Measurements from ENCODE around the gene CLIC5. TPM values are rescaled to one million over a fixed set of nuclear protein-coding genes. Genes with fewer than 3 reads are reported as not detected.

Gene CLIC5
- total and polyA plus RNA-seq, 2 of the 8 experiments (the other 6 are each of a cell fraction or from before 2014, with no cell fraction given) = 0.12 to 0.15 TPM

GRCh38 chr6:46057792-46058191 lies 42.1 kb upstream of the CLIC5 start:
- Histone ChIP-seq H3K36me3 (ENCODE audit: control insufficient read depth in 2 of 4, insufficient read depth in 4 of 4, low read length in 3 of 4) (no peaks in the 10 kb centered on the region), H2BK12ac (ENCODE audit: low read depth, low read length) (no peak overlapping the region), H4K91ac (replicated peaks; ENCODE audit: insufficient read length, low read length) (no peak overlapping the region), H4K8ac (ENCODE audit: extremely low read depth, insufficient read depth, low read length) (no peak overlapping the region), H2AK5ac (ENCODE audit: low read depth, low read length) (no peak overlapping the region), H3K27ac (ENCODE audit: low read depth, low read length) (no peak overlapping the region), H2BK20ac (ENCODE audit: low read length) (no peak overlapping the region), H3K14ac (ENCODE audit: insufficient read length) (no peak overlapping the region), H2BK120ac (replicated peaks; ENCODE audit: low read depth, low read length) (no peak overlapping the region), H3K9ac (replicated peaks in 1 of 4; ENCODE audit: extremely low read depth in 1 of 4, low read depth in 3 of 4, low read length in 3 of 4) (no peak overlapping the region), H4K20me1 (replicated peaks in 1 of 2; ENCODE audit: control insufficient read depth in 1 of 2, insufficient read depth in 2 of 2, low read length in 2 of 2) (no peaks in the 10 kb centered on the region), H3K27me3 (replicated peaks in 1 of 4; ENCODE audit: control insufficient read depth in 3 of 4, extremely low read depth in 1 of 4, insufficient read depth in 3 of 4, low read length in 3 of 4) (no peaks in the 10 kb centered on the region), H3K4me3 (ENCODE audit: extremely low read depth in 1 of 4, insufficient read depth in 2 of 4, low read depth in 3 of 4, low read length in 4 of 4) (no peak overlapping the region), H2BK5ac (ENCODE audit: low read depth, low read length) (no peak overlapping the region), H3K9me3 (ENCODE audit: insufficient read depth in 2 of 2, low read depth in 1 of 2, low read length in 1 of 2) (peaks cover 4 to 8% of the 10 kb centered on the region in 2 experiments; a peak in 2 of 4 replicates), H3K79me2 (ENCODE audit: control insufficient read depth in 1 of 2, insufficient read depth in 2 of 2, low read length in 2 of 2) (no peaks in the 10 kb centered on the region), H3K4me2 (ENCODE audit: insufficient read depth in 1 of 2, low read depth in 2 of 2, low read length in 2 of 2) (no peak overlapping the region), H4K5ac (ENCODE audit: insufficient read length, low read depth, low read length) (no peak overlapping the region), H3K23ac (ENCODE audit: insufficient read length) (no peak overlapping the region), H3K23me2 (ENCODE audit: low read depth, low read length) (no peaks in the 10 kb centered on the region), H3K18ac (ENCODE audit: extremely low read depth, low read length) (no peak overlapping the region), H2BK15ac (ENCODE audit: low read length) (no peak overlapping the region), H3K4me1 (replicated peaks in 1 of 4; ENCODE audit: control insufficient read depth in 3 of 4, insufficient read depth in 4 of 4, low read length in 3 of 4) (no peaks in the 10 kb centered on the region), H3K56ac (replicated peaks; ENCODE audit: insufficient read length, low read depth, low read length) (no peak overlapping the region), H2AFZ (ENCODE audit: low read length) (no peak overlapping the region), H3K79me1 (ENCODE audit: low read depth, low read length) (no peaks in the 10 kb centered on the region), H3K4ac (replicated peaks; ENCODE audit: insufficient read length, low read depth, low read length) (no peak overlapping the region)
- CTCF ChIA-PET (ENCODE audit: partially characterized antibody) = interaction anchor here (1.5 kb wide), 1 partner anchor 10 kb away, joined by 3 read pairs; no protein-coding TSS in a partner anchor
- FAIRE-seq (no peak), DNase-seq (ENCODE audit: low read depth in 1 of 2, low spot score in 2 of 2) (no peak)
- no peak for TF ChIP-seq SRF (IDR thresholded peaks at IDR 0.05; ENCODE audit: low read depth, low read length)
- no peak for TF ChIP-seq ATF2 (IDR thresholded peaks at IDR 0.05; ENCODE audit: low read length)
- no peak for TF ChIP-seq BCL11A (IDR thresholded peaks at IDR 0.05; ENCODE audit: low read depth in 2 of 2, low read length in 2 of 2)
- TF ChIP-seq HDAC6 (IDR thresholded peaks at IDR 0.05; ENCODE audit: low read depth, low read length) = no peak
- no peak for TF ChIP-seq CEBPB (IDR thresholded peaks at IDR 0.05; ENCODE audit: low read depth, low read length)
- no peak for TF ChIP-seq ATF3 (IDR thresholded peaks at IDR 0.05; ENCODE audit: insufficient read depth, low read depth, low read length)
- TF ChIP-seq CHD1 (IDR thresholded peaks at IDR 0.05; ENCODE audit: low read depth, low read length) = no peak
- no peak for TF ChIP-seq EP300 (IDR thresholded peaks at IDR 0.05; ENCODE audit: borderline replicate concordance in 1 of 2, low read depth in 2 of 2, low read length in 2 of 2)
- no peak for TF ChIP-seq POU5F1 (IDR thresholded peaks at IDR 0.05; ENCODE audit: low read depth, low read length)
- POLR2A ChIA-PET (ENCODE audit: partially characterized antibody) = no interaction called here

Data from H1 (cell line).